KOPT-K1 (cell line): Measurements from ENCODE around the gene FAAP20.

Experiments
- H3K27ac ChIP-seq: fragments of 200-600 bp; sonication (generic); 2 replicates; pipeline ENCODE4 v1.5.1; 2016; ENCODE audit warnings: antibody characterized with exemption, mild to moderate bottlenecking, low read depth, low read length; ENCODE audit not compliant: poor library complexity, severe bottlenecking
- H3K36me3 ChIP-seq: fragments of 200-600 bp; sonication (generic); 2 replicates; pipeline ENCODE4 v1.5.1; 2017; ENCODE audit warnings: antibody characterized with exemption, mild to moderate bottlenecking, low read length, moderate library complexity; ENCODE audit not compliant: insufficient read depth
- H3K9me3 ChIP-seq: fragments of 200-600 bp; sonication (generic); 2 replicates; pipeline ENCODE4 v1.5.1; 2017; ENCODE audit warnings: antibody characterized with exemption, low read length, mild to moderate bottlenecking; ENCODE audit not compliant: insufficient read depth, poor library complexity, severe bottlenecking

Gene FAAP20

GRCh38 chr1:2194319-2194897 lies at the start of gene FAAP20:
TSS of gene FAAP20 (minus strand) at chr1:2194772. CDS start at chr1:2194749, 23 bp downstream.
- no peaks in the 10 kb centered on the region for H3K9me3 ChIP-seq
- peak within 1 kb of the TSS; percentile 84 for H3K27ac ChIP-seq
- peaks cover 26% of the 10 kb centered on the region for H3K36me3 ChIP-seq

- Histone ChIP-seq H3K36me3 (no peaks in the 10 kb centered on the region), H3K27ac (no peak overlapping the region), H3K9me3 (no peaks in the 10 kb centered on the region)
These were observed 48.5 kb upstream of the FAAP20 start for GRCh38 chr1:2242814-2243725.

- H3K27ac ChIP-seq = no peak overlapping the region
- H3K36me3 ChIP-seq = no peaks in the 10 kb centered on the region
- no peaks in the 10 kb centered on the region for H3K9me3 ChIP-seq
These were observed 47.2 kb upstream of the FAAP20 start for GRCh38 chr1:2241820-2242219.

DNA sequence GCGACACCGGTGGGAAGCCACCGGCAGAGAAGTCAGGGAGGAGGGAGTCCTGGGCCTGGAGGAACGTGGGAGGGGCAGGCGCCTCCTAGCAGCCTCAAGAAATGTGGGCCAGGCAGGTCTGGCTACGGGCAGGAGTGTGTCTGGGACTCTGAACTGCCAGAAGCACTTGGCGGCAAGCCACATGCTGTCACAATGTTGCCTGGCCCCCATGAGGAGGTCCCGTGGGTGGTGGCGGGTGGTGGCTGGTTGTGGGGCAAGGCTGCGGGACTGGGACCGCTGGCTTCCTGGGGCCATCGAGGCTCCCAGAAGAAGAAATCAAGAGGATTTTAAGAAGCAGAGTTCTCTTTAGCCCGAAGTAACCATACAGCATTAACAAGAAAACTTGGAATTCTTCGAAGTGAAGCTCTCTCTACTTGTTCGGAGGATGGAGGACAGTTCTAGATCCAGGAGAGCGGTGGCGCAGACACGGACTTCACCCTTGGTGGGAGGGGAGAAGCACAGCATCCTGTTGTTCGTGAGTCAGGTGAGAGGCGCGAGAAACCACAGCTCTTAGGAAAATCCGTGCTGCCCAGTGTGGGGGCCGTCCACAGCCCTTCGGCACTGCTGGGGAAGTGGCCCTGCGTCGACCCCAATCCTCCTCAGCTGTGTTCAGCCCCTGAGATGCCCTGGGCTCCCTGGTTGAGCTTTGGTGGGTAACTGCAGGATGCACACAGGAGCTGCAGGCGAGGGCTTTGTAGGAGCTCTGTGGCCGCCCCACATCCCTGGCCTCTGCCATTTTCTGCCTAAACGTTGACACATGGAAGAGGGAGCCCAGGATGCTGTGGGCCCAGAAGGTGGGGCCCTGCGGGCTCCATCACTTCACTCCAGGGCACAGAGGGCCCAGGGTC lies 45.9 kb upstream of the FAAP20 start:
- no peak overlapping the region for H3K27ac ChIP-seq

GRCh38 chr1:2239384-2239985 lies 44.9 kb upstream of the FAAP20 start:
- no peaks in the 10 kb centered on the region for H3K36me3 ChIP-seq
- no peak overlapping the region for H3K27ac ChIP-seq

More for the DNA sequence above, 45.9 kb upstream of the FAAP20 start:
- no peaks in the 10 kb centered on the region for H3K9me3 ChIP-seq
- no peaks in the 10 kb centered on the region for H3K36me3 ChIP-seq

GRCh38 chr1:2239013-2239370 lies 44.4 kb upstream of the FAAP20 start:
- Histone ChIP-seq H3K36me3 (no peaks in the 10 kb centered on the region), H3K9me3 (no peaks in the 10 kb centered on the region), H3K27ac (no peak overlapping the region)

More at GRCh38 chr1:2239384-2239985, 44.9 kb upstream of the FAAP20 start:
- no peaks in the 10 kb centered on the region for H3K9me3 ChIP-seq

DNA sequence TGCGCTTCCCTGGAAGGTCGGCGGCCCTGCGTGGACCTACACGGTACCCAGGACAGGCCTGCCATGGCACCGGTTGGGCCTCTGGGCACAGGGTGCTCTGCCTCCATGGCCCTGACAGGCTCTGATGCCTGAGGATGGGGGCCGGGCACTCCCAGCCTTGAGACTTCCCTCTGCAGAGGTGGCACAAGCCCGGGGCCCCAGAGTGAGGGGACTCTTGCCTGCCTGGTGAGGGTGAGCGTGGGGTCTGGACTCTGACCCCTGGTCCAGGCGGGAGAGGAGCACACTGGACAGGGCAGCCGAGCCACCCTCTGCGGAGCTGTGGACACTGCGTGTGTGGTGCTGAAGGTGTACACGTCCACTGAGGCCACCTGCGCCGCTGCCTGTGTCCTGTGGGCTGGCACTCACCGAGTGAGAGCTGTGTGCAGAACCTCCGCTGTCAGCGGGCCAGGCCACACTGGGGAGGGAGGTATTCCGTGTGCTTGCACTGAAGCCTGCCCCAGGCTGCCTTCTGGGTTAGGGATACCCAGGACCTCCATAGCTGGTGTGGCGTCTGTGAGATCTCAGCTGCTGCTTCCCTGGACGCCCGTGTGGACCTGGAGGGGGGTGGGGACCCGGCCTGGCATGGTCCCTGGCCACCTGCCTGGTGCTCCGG lies 43.9 kb upstream of the FAAP20 start:
- no peaks in the 10 kb centered on the region for H3K36me3 ChIP-seq
- H3K27ac ChIP-seq = no peak overlapping the region
- no peaks in the 10 kb centered on the region for H3K9me3 ChIP-seq

DNA sequence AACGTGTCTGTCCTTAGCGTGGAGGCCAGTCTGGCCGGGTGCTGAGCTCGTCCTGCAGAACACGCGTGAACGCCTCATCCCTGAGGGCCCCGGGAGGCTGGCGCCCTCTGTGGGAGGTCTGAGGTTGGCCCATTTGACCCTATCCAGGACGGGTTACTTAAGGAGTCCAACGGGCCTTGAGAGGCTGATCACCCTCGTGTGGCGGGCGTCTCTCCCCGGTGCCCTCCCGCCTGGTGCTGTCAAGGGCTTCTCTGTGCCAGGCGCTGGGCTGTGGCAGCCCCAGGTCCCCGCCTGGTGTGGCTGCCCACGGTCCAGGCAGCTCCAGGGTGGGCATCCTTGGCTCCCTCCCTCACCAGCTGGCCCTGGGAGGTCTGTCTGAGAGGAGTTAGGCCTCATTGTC lies 43.2 kb upstream of the FAAP20 start:
- Histone ChIP-seq H3K9me3 (no peaks in the 10 kb centered on the region), H3K36me3 (no peaks in the 10 kb centered on the region), H3K27ac (no peak overlapping the region)

DNA sequence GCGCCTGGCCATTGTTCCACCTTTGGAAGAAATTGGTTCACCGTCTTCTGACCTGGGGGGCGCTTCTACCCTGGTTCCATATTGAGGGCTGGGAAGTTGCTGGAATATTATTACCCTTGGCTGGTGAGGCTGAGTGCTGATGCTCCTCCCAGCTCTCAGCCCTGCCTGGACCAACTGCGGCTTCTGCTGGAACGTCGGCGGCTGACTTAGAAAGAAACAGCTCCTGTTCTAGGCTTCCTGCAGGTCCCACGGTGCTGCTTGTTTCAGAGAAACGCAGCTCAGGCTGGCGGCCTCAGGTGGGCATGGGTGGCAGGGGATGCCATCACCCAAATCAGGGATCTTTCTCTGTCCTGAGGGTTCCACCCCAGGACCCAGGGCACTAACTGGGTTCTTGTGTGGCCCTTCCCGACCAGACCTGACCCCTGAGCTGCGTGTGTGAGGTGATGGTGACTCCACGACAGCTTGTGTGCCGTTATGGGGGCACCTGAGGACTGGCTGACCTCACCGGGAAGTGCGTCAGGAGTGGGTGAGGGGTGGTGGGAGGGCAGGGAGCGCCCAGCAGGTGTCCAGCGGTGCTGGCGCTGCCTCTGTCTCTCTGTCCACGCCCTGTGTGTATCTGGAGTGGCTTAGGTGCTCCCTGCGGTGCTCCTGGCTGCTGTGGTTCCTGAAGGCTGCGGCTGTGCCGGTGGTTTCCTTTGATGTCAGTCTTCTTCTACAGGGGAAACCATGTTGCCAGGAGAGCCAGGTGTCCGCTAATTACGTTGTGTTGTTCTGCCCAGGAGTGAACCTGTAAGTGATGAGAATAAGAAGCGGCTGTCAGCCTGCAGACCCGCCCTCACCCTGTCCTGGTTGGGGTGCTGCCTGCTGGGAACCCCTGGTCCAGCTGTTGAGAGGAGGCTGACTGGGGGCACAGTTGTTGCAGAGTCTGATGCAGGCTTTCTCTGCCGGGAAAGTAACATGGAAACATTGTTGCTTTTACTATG lies 42.4 kb upstream of the FAAP20 start:
- Histone ChIP-seq H3K36me3 (no peaks in the 10 kb centered on the region), H3K9me3 (no peaks in the 10 kb centered on the region), H3K27ac (no peak overlapping the region)

GRCh38 chr1:2235300-2235998 lies 40.9 kb upstream of the FAAP20 start:
- Histone ChIP-seq H3K9me3 (no peaks in the 10 kb centered on the region), H3K27ac (no peak overlapping the region), H3K36me3 (no peaks in the 10 kb centered on the region)

- H3K36me3 ChIP-seq = no peaks in the 10 kb centered on the region
- no peak overlapping the region for H3K27ac ChIP-seq
- H3K9me3 ChIP-seq = no peaks in the 10 kb centered on the region
These were observed 40.2 kb upstream of the FAAP20 start for GRCh38 chr1:2234762-2235113.

DNA sequence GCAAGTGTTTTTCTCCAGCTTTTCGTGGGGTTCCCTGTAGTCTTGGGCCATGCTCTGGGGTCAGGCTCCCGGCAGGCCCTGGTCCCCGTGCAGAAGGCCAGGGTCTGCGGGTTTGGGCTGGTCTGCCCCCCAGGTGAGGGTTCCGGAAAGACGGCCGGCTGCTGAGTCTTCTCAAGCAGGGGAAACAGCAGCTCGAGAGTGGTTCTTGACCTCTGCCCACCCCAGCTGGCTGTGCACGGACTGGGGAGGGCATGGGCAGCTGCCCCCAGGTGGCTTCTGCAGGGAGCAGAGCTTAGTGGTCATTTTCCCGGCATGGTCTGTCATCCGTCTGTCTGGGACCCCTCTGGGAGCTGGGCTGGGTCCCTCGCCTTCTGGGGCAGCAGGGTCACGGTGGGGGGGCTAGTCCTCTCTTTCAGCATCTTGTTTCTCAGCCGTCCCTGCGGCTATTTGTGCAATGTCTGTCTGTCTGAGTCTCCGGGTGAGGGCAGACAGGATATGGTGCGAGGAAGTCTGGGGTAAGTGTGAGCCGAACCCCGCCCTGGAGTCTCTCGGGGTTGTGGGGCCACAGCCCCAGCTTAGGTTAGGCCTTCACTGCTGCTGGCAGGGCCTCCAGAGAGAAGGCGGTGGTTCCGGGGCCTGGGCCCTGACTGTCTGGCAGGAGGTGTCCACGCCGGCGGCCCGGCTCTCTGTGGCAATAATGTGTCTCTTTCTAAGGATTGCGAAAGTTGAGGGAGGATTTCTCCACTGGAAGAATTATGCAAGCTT lies 39.6 kb upstream of the FAAP20 start:
- H3K27ac ChIP-seq = no peak overlapping the region
- no peaks in the 10 kb centered on the region for H3K9me3 ChIP-seq
- no peaks in the 10 kb centered on the region for H3K36me3 ChIP-seq
